Measurements from ENCODE around the gene LPP. TPM values are rescaled to one million over a fixed set of nuclear protein-coding genes. Genes with fewer than 3 reads are reported as not detected.

LPP gene
- total RNA-seq, 1 experiment from 2014 or later: 20.4 TPM

- no peaks in the 10 kb centered on the region for H4K20me1 ChIP-seq (ENCODE audit: low read length)
- no peaks in the 10 kb centered on the region for H3K79me2 ChIP-seq (ENCODE audit: low read length)
- no peaks in the 10 kb centered on the region for H3K9me2 ChIP-seq (replicated peaks; ENCODE audit: low read length)
- H3K4me2 ChIP-seq (ENCODE audit: low read length): no peak overlapping the region
- no peaks in the 10 kb centered on the region for H3K27me3 ChIP-seq (ENCODE audit: low read length)
- POLR2A ChIA-PET (ENCODE audit: unreplicated experiment): interaction anchor here (0.7 kb wide), 1 partner anchor 95 kb away, joined by 3 read pairs; no protein-coding TSS in a partner anchor
- H3K27ac ChIP-seq (ENCODE audit: low read length): no peak overlapping the region
- no peak for DNase-seq
- no peaks in the 10 kb centered on the region for H3K9me3 ChIP-seq (ENCODE audit: low read length)
- H3F3A ChIP-seq (ENCODE audit: low read length, unreplicated experiment): no peaks in the 10 kb centered on the region
- CTCF ChIA-PET: interaction anchor here (1.0 kb wide), 1 partner anchor 814 kb away, joined by 4 read pairs; no protein-coding TSS in a partner anchor
- H3K9ac ChIP-seq (ENCODE audit: low read length): no peak overlapping the region
- no peak overlapping the region for H2AFZ ChIP-seq (ENCODE audit: low read length)
- no peaks in the 10 kb centered on the region for H3K4me1 ChIP-seq (ENCODE audit: insufficient read depth, low read length)
- ATAC-seq: no peak
- TF ChIP-seq CTCF (conservative IDR thresholded peaks at IDR 0.05; ENCODE audit: low read depth, low read length): no peak
- no peak for TF ChIP-seq EZH2 (IDR thresholded peaks at IDR 0.05; ENCODE audit: low read length, unreplicated experiment)
- TF ChIP-seq EZH2phosphoT487 (IDR thresholded peaks at IDR 0.05; ENCODE audit: borderline replicate concordance, low read length): no peak
- no peaks in the 10 kb centered on the region for H3K36me3 ChIP-seq (ENCODE audit: low read depth, low read length)
- intact Hi-C loops (cut with micrococcal nuclease): no loop called here
- BruUV-seq (replicated peaks): no TSS peak
- no peak overlapping the region for H3K4me3 ChIP-seq (ENCODE audit: low read length)
Observed at GRCh38 chr3:188139466-188139865, 14.5 kb upstream of the LPP start.

GRCh38 chr3:188146219-188146618 is 7.7 kb upstream of the LPP start:
- Histone ChIP-seq H3K4me3 (ENCODE audit: low read length) (no peak overlapping the region), H3K4me2 (ENCODE audit: low read length) (no peak overlapping the region), H3K9me3 (ENCODE audit: low read length) (no peaks in the 10 kb centered on the region), H3K27ac (ENCODE audit: low read length) (no peak overlapping the region), H2AFZ (ENCODE audit: low read length) (no peak overlapping the region), H3K9me2 (replicated peaks; ENCODE audit: low read length) (no peaks in the 10 kb centered on the region), H4K20me1 (ENCODE audit: low read length) (no peaks in the 10 kb centered on the region), H3K9ac (ENCODE audit: low read length) (no peak overlapping the region), H3K4me1 (ENCODE audit: insufficient read depth, low read length) (no peaks in the 10 kb centered on the region), H3F3A (ENCODE audit: low read length, unreplicated experiment) (no peaks in the 10 kb centered on the region), H3K27me3 (ENCODE audit: low read length) (no peaks in the 10 kb centered on the region), H3K36me3 (ENCODE audit: low read depth, low read length) (no peaks in the 10 kb centered on the region), H3K79me2 (ENCODE audit: low read length) (no peaks in the 10 kb centered on the region)
- ChIA-PET POLR2A (ENCODE audit: unreplicated experiment) (no interaction called here), CTCF (no interaction called here)
- intact Hi-C loops (cut with micrococcal nuclease): no loop called here
- TF ChIP-seq EZH2 (IDR thresholded peaks at IDR 0.05; ENCODE audit: low read length, unreplicated experiment) (no peak), EZH2phosphoT487 (IDR thresholded peaks at IDR 0.05; ENCODE audit: borderline replicate concordance, low read length) (no peak), CTCF (conservative IDR thresholded peaks at IDR 0.05; ENCODE audit: low read depth, low read length) (no peak)
- BruUV-seq (replicated peaks): no TSS peak
- ATAC-seq (no peak), DNase-seq (no peak)

GRCh38 chr3:188147782-188148181 is 6.2 kb upstream of the LPP start:
- H3K9me2 ChIP-seq (replicated peaks; ENCODE audit: low read length): no peaks in the 10 kb centered on the region
- TF ChIP-seq EZH2phosphoT487 (IDR thresholded peaks at IDR 0.05; ENCODE audit: borderline replicate concordance, low read length) (no peak), EZH2 (IDR thresholded peaks at IDR 0.05; ENCODE audit: low read length, unreplicated experiment) (no peak), CTCF (conservative IDR thresholded peaks at IDR 0.05; ENCODE audit: low read depth, low read length) (no peak)
- no peaks in the 10 kb centered on the region for H3K79me2 ChIP-seq (ENCODE audit: low read length)
- no peak overlapping the region for H2AFZ ChIP-seq (ENCODE audit: low read length)
- intact Hi-C loops (cut with micrococcal nuclease): no loop called here
- CTCF ChIA-PET: no interaction called here
- no peaks in the 10 kb centered on the region for H4K20me1 ChIP-seq (ENCODE audit: low read length)
- no peaks in the 10 kb centered on the region for H3K9me3 ChIP-seq (ENCODE audit: low read length)
- peaks cover 7% of the 10 kb centered on the region for H3K4me1 ChIP-seq (ENCODE audit: insufficient read depth, low read length)
- H3K4me3 ChIP-seq (ENCODE audit: low read length): no peak overlapping the region
- POLR2A ChIA-PET (ENCODE audit: unreplicated experiment): no interaction called here
- no peak overlapping the region for H3K27ac ChIP-seq (ENCODE audit: low read length)
- no peak for DNase-seq
- H3K4me2 ChIP-seq (ENCODE audit: low read length): no peak overlapping the region
- no peak overlapping the region for H3K9ac ChIP-seq (ENCODE audit: low read length)
- no peaks in the 10 kb centered on the region for H3K36me3 ChIP-seq (ENCODE audit: low read depth, low read length)
- H3F3A ChIP-seq (ENCODE audit: low read length, unreplicated experiment): no peaks in the 10 kb centered on the region
- no TSS peak for BruUV-seq (replicated peaks)
- H3K27me3 ChIP-seq (ENCODE audit: low read length): no peaks in the 10 kb centered on the region
- ATAC-seq: no peak

Data from PC-3 (cell line).